Stimulated activated CD4-positive, alpha-beta T cell treated with anti-CD3 and anti-CD28 coated beads, Interleukin-2, amount 100 ng/mL, for 24 hours (primary cell): ENCODE results near the gene TAF9.
"Not testable (repeated sequence)": the region's sequence is repeated elsewhere in the genome, so short reads cannot be mapped to it uniquely, and the experiment has no call there.

Experiments used
- DNase-seq, 2 donors: peaks; one replicate each; pipeline ENCODE4 v3.0.0-alpha.2; 2020

Gene TAF9

GRCh38 chr5:69335341-69335935, 33.9 kb downstream of the TAF9 start:
- DNase-seq = no peak

- peak; percentile 77 to 80 for DNase-seq
Measured at GRCh38 chr5:69334793-69335268, 34.5 kb downstream of the TAF9 start.

DNA sequence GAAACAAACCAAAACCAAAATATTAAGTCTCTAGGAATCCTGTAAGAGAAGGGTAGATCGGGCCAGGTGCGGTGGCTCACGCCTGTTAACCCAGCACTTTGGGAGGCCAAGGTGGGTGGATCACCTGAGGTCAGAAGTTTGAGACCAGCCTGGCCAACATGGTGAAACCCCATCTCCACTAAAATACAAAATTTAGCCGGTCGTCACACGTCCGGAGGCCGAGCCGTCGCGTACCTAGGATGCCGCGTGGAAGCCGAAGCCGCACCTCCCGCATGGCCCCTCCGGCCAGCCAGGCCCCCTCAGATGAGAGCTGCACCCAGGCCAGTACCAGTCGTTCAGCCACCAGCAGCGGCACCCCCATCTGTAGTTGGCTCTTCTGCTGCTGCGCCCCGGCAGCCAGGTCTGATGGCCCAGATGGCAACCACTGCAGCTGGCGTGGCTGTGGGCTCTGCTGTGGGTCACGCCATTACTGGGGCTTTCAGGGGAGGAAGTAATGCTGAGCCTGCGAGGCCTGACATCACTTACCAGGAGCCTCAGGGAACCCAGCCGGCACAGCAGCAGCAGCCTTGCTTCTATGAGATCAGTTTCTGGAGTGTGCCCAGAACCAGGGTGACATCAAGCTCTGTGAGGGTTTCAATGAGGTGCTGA, 35.5 kb downstream of the TAF9 start:
- not testable (repeated sequence) for DNase-seq

DNA sequence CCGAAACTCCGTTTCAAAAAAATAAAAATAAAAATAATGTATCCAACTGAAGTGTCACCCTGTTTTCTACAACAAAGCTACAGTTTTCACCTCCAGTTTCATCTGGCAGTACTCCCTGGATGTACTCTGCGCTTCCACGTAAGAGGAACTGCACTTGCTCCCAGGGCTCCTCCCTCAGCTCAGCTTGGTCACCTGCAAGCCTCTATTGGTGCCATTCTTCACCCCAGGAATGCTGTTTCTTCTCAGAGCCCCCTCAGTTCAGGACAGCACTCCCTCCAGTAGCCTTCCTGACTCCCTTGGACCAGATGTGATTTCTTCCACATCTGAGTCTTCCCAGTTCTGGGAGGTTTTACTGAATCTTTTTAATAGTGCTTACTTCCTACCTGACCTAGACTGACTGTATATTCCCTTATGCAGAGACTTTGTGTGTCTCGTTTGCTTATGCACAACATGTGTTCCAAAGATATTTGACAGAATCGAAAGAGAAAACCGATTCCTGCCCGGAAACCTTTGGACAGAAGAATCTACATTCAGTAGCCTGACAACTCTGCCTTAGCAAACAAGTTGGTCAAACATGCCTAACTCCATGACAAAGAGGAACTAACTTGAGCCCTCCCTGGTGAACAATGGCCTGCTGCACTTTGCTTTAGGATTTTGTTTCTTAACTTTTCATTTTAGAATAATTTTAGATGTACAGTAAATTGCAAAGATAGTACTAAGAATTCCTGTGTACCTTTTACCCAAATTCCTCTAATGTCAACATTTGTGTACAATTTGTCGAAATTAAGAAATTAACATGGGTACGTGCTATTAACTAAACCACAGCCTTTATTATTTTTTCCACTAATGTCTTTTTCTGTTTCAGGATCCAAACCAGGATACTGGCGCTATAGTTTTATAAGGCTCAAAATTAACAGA, 37.5 kb downstream of the TAF9 start:
- no peak for DNase-seq

DNA sequence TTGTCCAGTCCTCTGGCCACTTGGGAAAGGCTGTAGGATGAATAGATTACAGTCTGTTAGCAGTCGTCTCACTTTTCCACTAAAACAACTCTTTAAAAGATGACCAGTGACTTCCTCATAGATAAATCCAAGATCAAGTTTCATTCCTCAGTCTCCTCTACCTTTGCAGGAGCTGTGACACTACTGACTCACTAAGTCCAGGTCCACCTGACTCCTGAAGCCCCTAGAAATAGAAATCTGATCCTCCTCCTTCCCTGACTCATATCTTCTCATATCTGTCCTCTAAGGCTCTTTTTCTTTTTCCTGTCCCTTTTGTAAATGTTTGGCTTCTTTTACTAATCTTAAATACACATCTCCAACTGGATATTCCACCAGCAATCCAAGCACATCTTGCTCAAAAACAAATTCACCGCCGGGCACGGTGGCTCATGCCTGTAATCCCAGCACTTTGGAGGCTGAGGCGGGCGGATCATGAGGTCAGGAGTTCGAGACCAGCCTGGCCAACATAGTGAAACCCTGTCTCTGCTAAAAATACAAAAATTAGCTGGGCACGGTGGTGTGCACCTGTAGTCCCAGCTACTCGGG, 39.3 kb downstream of the TAF9 start:
- no peak for DNase-seq

DNA sequence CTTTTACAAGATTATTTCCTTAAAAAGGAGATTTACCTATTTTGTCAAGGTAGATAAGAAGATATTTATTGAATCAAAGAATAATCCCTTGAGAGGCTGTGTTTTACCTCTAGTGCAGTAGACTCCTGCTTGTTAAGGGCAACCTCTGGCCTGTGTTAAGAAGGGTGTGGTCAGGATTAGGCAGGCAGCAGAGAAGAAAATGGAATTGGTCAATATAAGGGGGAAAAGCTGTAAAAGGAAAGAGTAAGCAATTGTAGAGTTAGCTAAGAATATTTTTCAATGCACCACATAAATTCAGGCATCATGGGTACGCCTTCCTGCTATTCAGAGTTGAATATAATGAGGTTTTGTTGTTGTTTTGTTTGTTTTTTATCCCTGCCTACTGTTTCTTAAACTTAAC, 43.0 kb downstream of the TAF9 start:
- DNase-seq = no peak

DNA sequence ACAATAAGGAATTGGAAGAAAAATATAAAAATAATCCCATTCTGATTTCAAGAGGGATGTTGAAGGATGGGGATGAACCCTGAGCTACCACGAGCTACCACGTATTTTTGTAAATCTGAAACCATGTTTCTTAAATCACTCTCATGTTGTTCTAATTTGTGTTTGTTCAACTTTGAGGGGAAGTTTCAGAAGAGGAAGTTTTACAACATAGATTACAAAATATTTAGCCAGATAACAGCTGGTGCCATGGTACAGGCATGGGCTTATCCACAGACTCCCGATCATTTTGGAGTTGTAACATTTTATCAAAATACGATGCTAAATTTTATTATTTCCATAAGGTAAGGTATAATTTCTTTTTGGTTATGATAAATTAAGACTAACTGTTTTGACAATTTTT, 51.9 kb downstream of the TAF9 start:
- no peak for DNase-seq

DNA sequence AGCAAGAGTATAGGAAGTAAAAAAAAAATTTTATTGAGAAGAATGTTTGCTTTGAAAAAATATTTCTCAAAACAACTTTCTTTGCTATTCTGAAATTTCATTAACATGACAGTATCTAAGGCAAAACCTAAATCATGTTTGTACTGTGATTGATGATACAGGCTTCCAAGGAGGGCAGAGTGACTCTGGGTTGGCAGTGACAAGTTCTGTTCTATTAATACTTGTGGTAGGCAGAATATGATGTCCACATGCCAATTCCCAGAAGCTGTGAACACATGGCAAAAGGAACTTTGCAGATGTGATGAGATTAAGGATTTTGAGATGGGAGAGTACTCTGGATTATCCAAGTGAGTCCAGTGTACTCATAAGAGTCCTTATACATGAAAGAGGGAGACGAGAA, 53.3 kb downstream of the TAF9 start:
- DNase-seq = no peak
